Fibroblast of lung (primary cell): ENCODE measurements around the gene CCDC194.

Experiments used
- EZH2 ChIP-seq: IDR thresholded peaks from 2 replicates; pipeline ENCODE4 v1.5.1; 2012; ENCODE audit warnings: low read length, control low read depth, mild to moderate bottlenecking; ENCODE audit errors: missing control alignments
- TF ChIP-seq, protein P1 (sequence below), 2 donors: IDR thresholded peaks in 1 of 2; conservative IDR thresholded peaks in 1 of 2; 1 replicate in 1 of 2; 2 replicates in 1 of 2; pipeline ENCODE4 v1.5.1; 2011 to 2012; ENCODE audit warnings: low read length in 2 of 2, control low read depth in 1 of 2, inconsistent platforms in 1 of 2, low read depth in 1 of 2, mild to moderate bottlenecking in 1 of 2

DNA sequence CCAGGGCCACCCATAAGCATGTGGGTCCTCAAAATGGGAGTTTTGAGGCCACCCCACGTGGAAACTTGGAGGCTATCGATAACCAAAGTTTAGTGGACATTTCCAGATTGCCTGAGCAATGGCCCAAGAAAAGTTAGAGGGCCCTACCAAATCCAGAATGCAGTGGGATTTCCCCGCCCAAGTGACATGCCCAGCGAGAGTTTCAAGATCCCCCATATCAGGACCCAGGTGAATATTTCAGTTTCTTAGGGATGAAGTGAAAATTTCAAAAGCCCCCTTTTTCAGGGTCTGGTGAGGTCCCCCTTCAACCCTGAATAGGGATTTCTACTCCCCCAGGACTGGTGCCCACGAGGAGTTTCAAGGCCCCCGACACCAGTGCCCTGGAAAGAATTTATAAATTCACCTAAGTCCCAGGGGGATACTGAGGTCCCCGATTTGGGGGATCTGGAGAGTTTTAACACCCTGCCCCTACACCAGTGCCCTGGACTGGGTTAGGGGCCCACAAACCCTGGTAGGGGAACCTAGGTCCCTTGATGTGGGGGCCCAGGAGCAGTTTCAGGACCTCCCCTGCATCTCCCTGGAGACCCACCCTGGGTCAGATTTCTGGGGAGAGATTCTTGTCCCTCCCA is 10.7 kb upstream of the CCDC194 start:
- TF ChIP-seq, protein P1, sequence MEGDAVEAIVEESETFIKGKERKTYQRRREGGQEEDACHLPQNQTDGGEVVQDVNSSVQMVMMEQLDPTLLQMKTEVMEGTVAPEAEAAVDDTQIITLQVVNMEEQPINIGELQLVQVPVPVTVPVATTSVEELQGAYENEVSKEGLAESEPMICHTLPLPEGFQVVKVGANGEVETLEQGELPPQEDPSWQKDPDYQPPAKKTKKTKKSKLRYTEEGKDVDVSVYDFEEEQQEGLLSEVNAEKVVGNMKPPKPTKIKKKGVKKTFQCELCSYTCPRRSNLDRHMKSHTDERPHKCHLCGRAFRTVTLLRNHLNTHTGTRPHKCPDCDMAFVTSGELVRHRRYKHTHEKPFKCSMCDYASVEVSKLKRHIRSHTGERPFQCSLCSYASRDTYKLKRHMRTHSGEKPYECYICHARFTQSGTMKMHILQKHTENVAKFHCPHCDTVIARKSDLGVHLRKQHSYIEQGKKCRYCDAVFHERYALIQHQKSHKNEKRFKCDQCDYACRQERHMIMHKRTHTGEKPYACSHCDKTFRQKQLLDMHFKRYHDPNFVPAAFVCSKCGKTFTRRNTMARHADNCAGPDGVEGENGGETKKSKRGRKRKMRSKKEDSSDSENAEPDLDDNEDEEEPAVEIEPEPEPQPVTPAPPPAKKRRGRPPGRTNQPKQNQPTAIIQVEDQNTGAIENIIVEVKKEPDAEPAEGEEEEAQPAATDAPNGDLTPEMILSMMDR (conservative IDR thresholded peaks at IDR 0.05 in 1 of 2, IDR thresholded peaks at IDR 0.05 in 1 of 2; ENCODE audit: low read depth in 1 of 2, low read length in 2 of 2), result no peak
- no peak for TF ChIP-seq EZH2
